ENCODE data around the gene TMA7B. TPM values are rescaled to one million over a fixed set of nuclear protein-coding genes. Genes with fewer than 3 reads are reported as not detected.

Gene TMA7B
- total RNA-seq, 2 donors from 2014 or later: 0.20 TPM; not detected in 1

GRCh38 chr22:39943337-39943736 is 16.9 kb upstream of the TMA7B start:
- H3K27ac ChIP-seq: no peak overlapping the region
- DNase-seq: no peak
- intact Hi-C loops (cut with DNase I): no loop called here
- no peaks in the 10 kb centered on the region for H3K9me3 ChIP-seq
- no peak overlapping the region for H3K9ac ChIP-seq (ENCODE audit: low read depth in 2 of 2, low read length in 2 of 2)
- H3K4me1 ChIP-seq: no peaks in the 10 kb centered on the region
- no peaks in the 10 kb centered on the region for H3K27me3 ChIP-seq
- no peaks in the 10 kb centered on the region for H3K36me3 ChIP-seq
- no peak for TF ChIP-seq CTCF (IDR thresholded peaks at IDR 0.05)
- H3K4me3 ChIP-seq: no peak overlapping the region

GRCh38 chr22:39943953-39944872 is 16.0 kb upstream of the TMA7B start:
- H3K9me3 ChIP-seq: no peaks in the 10 kb centered on the region
- intact Hi-C loops (cut with DNase I): no loop called here
- no peaks in the 10 kb centered on the region for H3K4me1 ChIP-seq
- H3K9ac ChIP-seq (ENCODE audit: low read depth in 2 of 2, low read length in 2 of 2): no peak overlapping the region
- no peak overlapping the region for H3K4me3 ChIP-seq
- no peaks in the 10 kb centered on the region for H3K36me3 ChIP-seq
- no peaks in the 10 kb centered on the region for H3K27me3 ChIP-seq
- H3K27ac ChIP-seq: no peak overlapping the region
- no peak for TF ChIP-seq CTCF (IDR thresholded peaks at IDR 0.05)
- DNase-seq: no peak

- intact Hi-C loops (cut with DNase I): no loop called here
- Histone ChIP-seq H3K27ac (no peak overlapping the region), H3K27me3 (no peaks in the 10 kb centered on the region), H3K4me3 (no peak overlapping the region), H3K9ac (ENCODE audit: low read depth in 2 of 2, low read length in 2 of 2) (no peak overlapping the region), H3K4me1 (no peaks in the 10 kb centered on the region), H3K9me3 (no peaks in the 10 kb centered on the region), H3K36me3 (no peaks in the 10 kb centered on the region)
- DNase-seq: no peak
- no peak for TF ChIP-seq CTCF (IDR thresholded peaks at IDR 0.05)
Observed at GRCh38 chr22:39946126-39946502, 14.1 kb upstream of the TMA7B start.

- H3K36me3 ChIP-seq: no peaks in the 10 kb centered on the region
- no peak overlapping the region for H3K4me3 ChIP-seq
- H3K27me3 ChIP-seq: no peaks in the 10 kb centered on the region
- H3K9ac ChIP-seq (ENCODE audit: low read depth in 2 of 2, low read length in 2 of 2): no peak overlapping the region
- H3K9me3 ChIP-seq: no peaks in the 10 kb centered on the region
- TF ChIP-seq CTCF (IDR thresholded peaks at IDR 0.05): no peak
- no peak overlapping the region for H3K27ac ChIP-seq
- intact Hi-C loops (cut with DNase I): no loop called here
- no peak for DNase-seq
- H3K4me1 ChIP-seq: no peaks in the 10 kb centered on the region
Observed at GRCh38 chr22:39946503-39947219, 13.5 kb upstream of the TMA7B start.

- Histone ChIP-seq H3K36me3 (no peaks in the 10 kb centered on the region), H3K4me1 (no peaks in the 10 kb centered on the region), H3K4me3 (no peak overlapping the region), H3K9ac (ENCODE audit: low read depth in 2 of 2, low read length in 2 of 2) (no peak overlapping the region), H3K27me3 (no peaks in the 10 kb centered on the region), H3K27ac (no peak overlapping the region), H3K9me3 (no peaks in the 10 kb centered on the region)
- no peak for TF ChIP-seq CTCF (IDR thresholded peaks at IDR 0.05)
- no peak for DNase-seq
- intact Hi-C loops (cut with DNase I): no loop called here
Observed at GRCh38 chr22:39947220-39948216, 12.7 kb upstream of the TMA7B start.

Data from colonic mucosa (tissue), 4 donors.